ENCODE data around the gene MYH9.

GRCh38 chr22:36386351-36386899 is 1.3 kb downstream of the MYH9 start:
- TF ChIP-seq, protein P1, sequence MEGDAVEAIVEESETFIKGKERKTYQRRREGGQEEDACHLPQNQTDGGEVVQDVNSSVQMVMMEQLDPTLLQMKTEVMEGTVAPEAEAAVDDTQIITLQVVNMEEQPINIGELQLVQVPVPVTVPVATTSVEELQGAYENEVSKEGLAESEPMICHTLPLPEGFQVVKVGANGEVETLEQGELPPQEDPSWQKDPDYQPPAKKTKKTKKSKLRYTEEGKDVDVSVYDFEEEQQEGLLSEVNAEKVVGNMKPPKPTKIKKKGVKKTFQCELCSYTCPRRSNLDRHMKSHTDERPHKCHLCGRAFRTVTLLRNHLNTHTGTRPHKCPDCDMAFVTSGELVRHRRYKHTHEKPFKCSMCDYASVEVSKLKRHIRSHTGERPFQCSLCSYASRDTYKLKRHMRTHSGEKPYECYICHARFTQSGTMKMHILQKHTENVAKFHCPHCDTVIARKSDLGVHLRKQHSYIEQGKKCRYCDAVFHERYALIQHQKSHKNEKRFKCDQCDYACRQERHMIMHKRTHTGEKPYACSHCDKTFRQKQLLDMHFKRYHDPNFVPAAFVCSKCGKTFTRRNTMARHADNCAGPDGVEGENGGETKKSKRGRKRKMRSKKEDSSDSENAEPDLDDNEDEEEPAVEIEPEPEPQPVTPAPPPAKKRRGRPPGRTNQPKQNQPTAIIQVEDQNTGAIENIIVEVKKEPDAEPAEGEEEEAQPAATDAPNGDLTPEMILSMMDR (IDR thresholded peaks at IDR 0.05; ENCODE audit: poor library complexity), result no peak
- TF ChIP-seq EZH2 (IDR thresholded peaks at IDR 0.05; ENCODE audit: borderline replicate concordance), result no peak
- no peak for TF ChIP-seq EZH2phosphoT487 (IDR thresholded peaks at IDR 0.05; ENCODE audit: low read depth, severe bottlenecking, unreplicated experiment)

Measured in hepatocyte (in vitro differentiated cells).